Measurements from ENCODE around the gene CNTNAP2.
"Not testable (repeated sequence)": the region's sequence is repeated elsewhere in the genome, so short reads cannot be mapped to it uniquely, and the experiment has no call there.

The CNTNAP2 gene

GRCh38 chr7:147579148-147579547, 1462.5 kb downstream of the CNTNAP2 start:
- Mint-ChIP-seq H3K9me3 (peaks cover 0 to 4% of the 10 kb centered on the region in 2 donors), H3K4me1 (ENCODE audit: low read depth in 2 of 2) (no peaks in the 10 kb centered on the region), H3K4me3 (no peak overlapping the region), H3K27ac (no peak overlapping the region), H3K36me3 (ENCODE audit: insufficient read depth) (no peaks in the 10 kb centered on the region), H3K27me3 (no peaks in the 10 kb centered on the region)
- DNase-seq = no peak
- ATAC-seq (replicated peaks) = no peak

- Mint-ChIP-seq H3K4me3 (no peak overlapping the region), H3K4me1 (ENCODE audit: low read depth in 2 of 2) (no peaks in the 10 kb centered on the region), H3K27ac (no peak overlapping the region), H3K27me3 (no peaks in the 10 kb centered on the region), H3K36me3 (ENCODE audit: insufficient read depth) (no peaks in the 10 kb centered on the region), H3K9me3 (peaks cover 0 to 2% of the 10 kb centered on the region in 2 donors)
- DNase-seq (no peak), ATAC-seq (replicated peaks) (no peak)
Observed at GRCh38 chr7:147584771-147585193, 1468.2 kb downstream of the CNTNAP2 start.

- Mint-ChIP-seq H3K9me3 (peaks cover 0 to 2% of the 10 kb centered on the region in 2 donors), H3K4me3 (no peak overlapping the region), H3K27ac (no peak overlapping the region), H3K4me1 (ENCODE audit: low read depth in 2 of 2) (no peaks in the 10 kb centered on the region), H3K27me3 (no peaks in the 10 kb centered on the region), H3K36me3 (ENCODE audit: insufficient read depth) (no peaks in the 10 kb centered on the region)
- no peak for ATAC-seq (replicated peaks)
- DNase-seq = no peak
Observed at GRCh38 chr7:147586110-147586509, 1469.5 kb downstream of the CNTNAP2 start.

- Mint-ChIP-seq H3K4me1 (ENCODE audit: low read depth in 2 of 2) (no peaks in the 10 kb centered on the region), H3K27ac (no peak overlapping the region), H3K4me3 (no peak overlapping the region), H3K27me3 (no peaks in the 10 kb centered on the region), H3K9me3 (peaks cover 2 to 4% of the 10 kb centered on the region in 2 donors), H3K36me3 (ENCODE audit: insufficient read depth) (no peaks in the 10 kb centered on the region)
- ATAC-seq (replicated peaks) (no peak), DNase-seq (no peak)
Observed at GRCh38 chr7:147586526-147586925, 1469.9 kb downstream of the CNTNAP2 start.

- Mint-ChIP-seq H3K4me3 (no peak overlapping the region), H3K4me1 (ENCODE audit: low read depth in 2 of 2) (no peaks in the 10 kb centered on the region), H3K36me3 (ENCODE audit: insufficient read depth) (no peaks in the 10 kb centered on the region), H3K27ac (no peak overlapping the region), H3K27me3 (no peaks in the 10 kb centered on the region), H3K9me3 (peaks cover 5 to 27% of the 10 kb centered on the region in 2 donors)
- DNase-seq (no peak), ATAC-seq (replicated peaks) (no peak)
Observed at GRCh38 chr7:147593271-147594057, 1476.9 kb downstream of the CNTNAP2 start.

GRCh38 chr7:147595042-147595441, 1478.4 kb downstream of the CNTNAP2 start:
- ATAC-seq (replicated peaks) (no peak), DNase-seq (no peak)
- Mint-ChIP-seq H3K4me1 (ENCODE audit: low read depth in 2 of 2) (no peaks in the 10 kb centered on the region), H3K27me3 (no peaks in the 10 kb centered on the region), H3K9me3 (peaks cover 8 to 27% of the 10 kb centered on the region in 2 donors), H3K36me3 (ENCODE audit: insufficient read depth) (no peaks in the 10 kb centered on the region), H3K27ac (no peak overlapping the region), H3K4me3 (no peak overlapping the region)

GRCh38 chr7:147598687-147599086, 1482.1 kb downstream of the CNTNAP2 start:
- H3K9me3 Mint-ChIP-seq = peaks cover 10 to 20% of the 10 kb centered on the region in 2 donors
- H3K36me3 Mint-ChIP-seq (ENCODE audit: insufficient read depth); ATAC-seq (replicated peaks); H3K27me3 Mint-ChIP-seq; H3K4me3 Mint-ChIP-seq; H3K4me1 Mint-ChIP-seq (ENCODE audit: low read depth in 2 of 2); H3K27ac Mint-ChIP-seq; DNase-seq: not testable (repeated sequence)

- H3K27ac Mint-ChIP-seq = no peak overlapping the region
- DNase-seq = no peak
- no peaks in the 10 kb centered on the region for H3K36me3 Mint-ChIP-seq (ENCODE audit: insufficient read depth)
- H3K27me3 Mint-ChIP-seq = no peaks in the 10 kb centered on the region
- H3K9me3 Mint-ChIP-seq = peaks cover 6 to 11% of the 10 kb centered on the region in 2 donors
- no peak for ATAC-seq (replicated peaks)
- H3K4me1 Mint-ChIP-seq (ENCODE audit: low read depth in 2 of 2) = no peaks in the 10 kb centered on the region
- no peak overlapping the region for H3K4me3 Mint-ChIP-seq
Observed at GRCh38 chr7:147605323-147605722, 1488.7 kb downstream of the CNTNAP2 start.

GRCh38 chr7:147607157-147607800, 1490.7 kb downstream of the CNTNAP2 start:
- Mint-ChIP-seq H3K36me3 (ENCODE audit: insufficient read depth) (no peaks in the 10 kb centered on the region), H3K27ac (no peak overlapping the region), H3K27me3 (no peaks in the 10 kb centered on the region), H3K4me1 (ENCODE audit: low read depth in 2 of 2) (no peaks in the 10 kb centered on the region), H3K9me3 (peaks cover 6 to 11% of the 10 kb centered on the region in 2 donors), H3K4me3 (no peak overlapping the region)
- ATAC-seq (replicated peaks) (no peak), DNase-seq (no peak)

- DNase-seq (no peak), ATAC-seq (replicated peaks) (no peak)
- no peaks in the 10 kb centered on the region for H3K36me3 Mint-ChIP-seq (ENCODE audit: insufficient read depth)
- peaks cover 6 to 7% of the 10 kb centered on the region in 2 donors for H3K9me3 Mint-ChIP-seq
- no peaks in the 10 kb centered on the region for H3K4me1 Mint-ChIP-seq (ENCODE audit: low read depth in 2 of 2)
- no peak overlapping the region for H3K27ac Mint-ChIP-seq
- no peak overlapping the region for H3K4me3 Mint-ChIP-seq
- no peaks in the 10 kb centered on the region for H3K27me3 Mint-ChIP-seq
Observed at GRCh38 chr7:147611431-147611830, 1494.8 kb downstream of the CNTNAP2 start.

GRCh38 chr7:147635288-147635687, 1518.7 kb downstream of the CNTNAP2 start:
- ATAC-seq (replicated peaks) (no peak), DNase-seq (no peak)
- Mint-ChIP-seq H3K27me3 (no peaks in the 10 kb centered on the region), H3K4me1 (ENCODE audit: low read depth in 2 of 2) (no peaks in the 10 kb centered on the region), H3K9me3 (peaks cover 11 to 35% of the 10 kb centered on the region in 2 donors), H3K36me3 (ENCODE audit: insufficient read depth) (no peaks in the 10 kb centered on the region), H3K4me3 (no peak overlapping the region), H3K27ac (no peak overlapping the region)

GRCh38 chr7:147636553-147636952, 1520.0 kb downstream of the CNTNAP2 start:
- Mint-ChIP-seq H3K27ac (no peak overlapping the region), H3K36me3 (ENCODE audit: insufficient read depth) (no peaks in the 10 kb centered on the region), H3K27me3 (no peaks in the 10 kb centered on the region), H3K9me3 (peaks cover 13 to 39% of the 10 kb centered on the region in 2 donors), H3K4me1 (ENCODE audit: low read depth in 2 of 2) (no peaks in the 10 kb centered on the region), H3K4me3 (no peak overlapping the region)
- DNase-seq (no peak), ATAC-seq (replicated peaks) (no peak)

- Mint-ChIP-seq H3K36me3 (ENCODE audit: insufficient read depth) (no peaks in the 10 kb centered on the region), H3K4me1 (ENCODE audit: low read depth in 2 of 2) (no peaks in the 10 kb centered on the region), H3K4me3 (no peak overlapping the region), H3K27ac (no peak overlapping the region), H3K27me3 (no peaks in the 10 kb centered on the region), H3K9me3 (peaks cover 13 to 36% of the 10 kb centered on the region in 2 donors)
- ATAC-seq (replicated peaks) (no peak), DNase-seq (no peak)
Observed at GRCh38 chr7:147638566-147638965, 1522.0 kb downstream of the CNTNAP2 start.

- peaks cover 12 to 36% of the 10 kb centered on the region in 2 donors for H3K9me3 Mint-ChIP-seq
- H3K27ac Mint-ChIP-seq = no peak overlapping the region
- no peak overlapping the region for H3K4me3 Mint-ChIP-seq
- no peaks in the 10 kb centered on the region for H3K27me3 Mint-ChIP-seq
- no peaks in the 10 kb centered on the region for H3K4me1 Mint-ChIP-seq (ENCODE audit: low read depth in 2 of 2)
- ATAC-seq (replicated peaks) = no peak
- no peaks in the 10 kb centered on the region for H3K36me3 Mint-ChIP-seq (ENCODE audit: insufficient read depth)
- DNase-seq = no peak
Observed at GRCh38 chr7:147639037-147639436, 1522.4 kb downstream of the CNTNAP2 start.

All from effector memory CD8-positive, alpha-beta T cell (primary cell).